Limb (tissue), 2 donors: ENCODE measurements around the gene EMC8.

Experiments used
- DNase-seq, 2 donors: peaks; one replicate each; pipeline ENCODE4 v3.0.0-alpha.2; 2016; ENCODE audit errors: extremely low spot score in 2 of 2

EMC8 gene

DNA sequence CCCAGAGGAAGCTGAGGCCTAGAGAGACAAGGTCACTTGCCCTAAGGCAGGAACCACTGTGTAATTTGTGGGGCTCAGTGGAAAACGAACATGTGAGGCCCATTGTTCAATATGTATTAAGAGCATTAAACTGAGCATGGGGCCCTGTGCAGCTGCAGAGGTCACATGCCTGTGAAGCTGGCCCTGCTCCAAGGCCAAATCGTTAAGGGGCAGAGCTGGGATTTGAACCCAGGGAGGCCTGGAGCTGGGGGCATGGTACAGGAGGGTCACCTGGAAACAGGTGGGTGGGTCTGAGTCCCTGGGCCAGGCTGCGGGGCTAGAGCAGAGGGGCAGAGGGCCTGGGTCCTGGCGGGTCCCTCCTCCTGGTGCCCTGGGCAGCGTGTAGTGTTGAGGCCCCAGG lies 68.2 kb downstream of the EMC8 start:
- no peak for DNase-seq

DNA sequence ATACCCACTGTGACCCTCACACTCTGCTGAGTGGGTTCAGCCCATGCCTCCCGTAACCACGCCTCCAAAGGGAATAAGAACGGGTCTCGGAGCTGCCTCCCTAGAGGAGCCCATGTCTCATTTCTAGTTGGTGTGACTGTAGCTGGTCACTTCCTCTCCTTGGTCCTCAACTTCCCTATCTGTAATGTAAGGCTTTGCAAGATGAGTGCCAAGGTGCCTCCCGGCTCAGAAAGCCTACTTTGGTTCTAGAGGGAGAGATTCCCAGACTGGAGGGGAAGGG lies 69.2 kb downstream of the EMC8 start:
- DNase-seq: no peak

DNA sequence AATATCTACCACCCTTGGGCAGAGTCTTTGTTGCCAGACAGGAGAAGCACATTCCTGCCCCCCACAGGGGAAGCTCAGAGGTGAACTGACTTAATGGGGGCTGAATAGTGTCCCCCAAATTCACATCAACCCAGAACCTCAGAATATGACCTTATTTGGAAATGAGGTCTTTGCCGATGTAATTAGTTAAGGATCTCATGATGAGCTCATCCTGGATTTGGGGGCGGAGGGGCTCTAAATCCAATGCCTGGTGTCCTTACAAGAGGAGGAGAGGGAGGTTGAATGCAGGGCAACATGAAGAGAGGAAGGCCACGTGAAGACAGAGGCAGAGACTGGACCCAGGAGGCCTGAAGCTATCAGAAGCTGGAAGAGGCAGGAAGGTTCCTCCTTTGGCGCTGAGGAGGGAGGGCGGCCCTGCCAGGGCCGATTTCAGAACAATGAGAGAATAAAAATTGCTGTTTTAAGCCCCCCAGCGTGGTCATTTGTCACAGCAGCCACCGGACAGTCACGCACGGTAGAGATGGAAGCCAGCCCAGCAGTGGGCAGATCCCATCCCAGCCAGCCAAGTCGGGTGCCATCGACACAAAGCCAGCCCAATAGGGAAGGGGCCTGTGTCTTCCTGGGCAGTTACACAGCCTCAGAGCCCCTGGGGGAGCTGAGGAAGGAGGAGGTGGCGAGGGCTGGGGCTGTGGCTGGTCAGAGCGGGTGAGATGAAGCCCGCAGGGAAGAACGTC lies 69.7 kb downstream of the EMC8 start:
- DNase-seq: no peak

DNA sequence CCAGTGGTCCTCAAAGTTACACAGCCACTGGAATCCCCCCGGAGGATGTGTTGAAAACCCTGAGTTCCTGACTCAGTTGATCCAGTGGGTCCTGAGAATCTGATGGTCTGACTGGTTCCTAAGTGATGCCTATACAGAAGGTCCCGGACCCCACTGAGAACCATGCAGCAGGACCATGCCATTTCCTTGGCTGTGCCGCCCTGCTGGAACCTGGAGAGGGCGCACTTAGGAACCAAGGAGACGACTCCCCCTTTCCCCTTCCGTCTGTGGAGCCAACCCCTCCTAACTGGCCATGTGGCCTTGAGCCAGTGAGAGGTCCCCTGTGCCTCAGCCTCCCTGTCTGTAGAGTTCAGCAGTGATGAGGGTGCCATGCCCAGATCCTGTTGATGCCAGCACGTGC lies 70.5 kb downstream of the EMC8 start:
- no peak for DNase-seq
